ENCODE measurements around the gene BPIFB2. TPM values are rescaled to one million over a fixed set of nuclear protein-coding genes. Genes with fewer than 3 reads are reported as not detected.

Gene BPIFB2
- polyA plus RNA-seq, 1 experiment = not detected

DNA sequence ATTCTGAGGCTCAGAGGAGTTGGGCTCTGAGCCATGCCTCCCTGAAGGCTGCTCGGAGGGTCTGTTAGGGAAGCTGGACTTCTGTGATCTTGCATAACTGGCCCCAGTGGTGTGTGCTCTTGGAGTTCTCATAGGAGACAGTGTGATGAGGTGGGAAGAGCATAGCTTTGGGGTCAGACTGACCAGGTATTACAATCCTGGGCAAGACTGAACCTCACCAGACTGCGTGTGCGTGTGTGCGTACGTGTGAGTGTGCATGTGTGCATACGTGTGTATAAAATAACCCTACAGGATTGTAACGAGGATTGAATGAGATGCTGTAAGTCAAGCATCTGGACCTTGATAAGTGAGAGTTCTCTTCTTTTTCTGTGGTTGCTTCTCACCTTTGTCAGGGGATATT, 10.0 kb downstream of the BPIFB2 start:
- POLR2A ChIA-PET = no interaction called here
- Histone ChIP-seq H3K4me3 (ENCODE audit: low read depth, low read length) (no peak overlapping the region), H3K27ac (ENCODE audit: low read depth, low read length) (no peak overlapping the region), H3K9me3 (ENCODE audit: control insufficient read depth, insufficient read depth, low read length) (no peaks in the 10 kb centered on the region), H3K27me3 (ENCODE audit: control insufficient read depth, insufficient read depth, low read length) (peaks cover 16% of the 10 kb centered on the region)
- no peak for DNase-seq (ENCODE audit: low read depth, low spot score)
- CTCF ChIA-PET = no interaction called here
- TF ChIP-seq, protein P1, sequence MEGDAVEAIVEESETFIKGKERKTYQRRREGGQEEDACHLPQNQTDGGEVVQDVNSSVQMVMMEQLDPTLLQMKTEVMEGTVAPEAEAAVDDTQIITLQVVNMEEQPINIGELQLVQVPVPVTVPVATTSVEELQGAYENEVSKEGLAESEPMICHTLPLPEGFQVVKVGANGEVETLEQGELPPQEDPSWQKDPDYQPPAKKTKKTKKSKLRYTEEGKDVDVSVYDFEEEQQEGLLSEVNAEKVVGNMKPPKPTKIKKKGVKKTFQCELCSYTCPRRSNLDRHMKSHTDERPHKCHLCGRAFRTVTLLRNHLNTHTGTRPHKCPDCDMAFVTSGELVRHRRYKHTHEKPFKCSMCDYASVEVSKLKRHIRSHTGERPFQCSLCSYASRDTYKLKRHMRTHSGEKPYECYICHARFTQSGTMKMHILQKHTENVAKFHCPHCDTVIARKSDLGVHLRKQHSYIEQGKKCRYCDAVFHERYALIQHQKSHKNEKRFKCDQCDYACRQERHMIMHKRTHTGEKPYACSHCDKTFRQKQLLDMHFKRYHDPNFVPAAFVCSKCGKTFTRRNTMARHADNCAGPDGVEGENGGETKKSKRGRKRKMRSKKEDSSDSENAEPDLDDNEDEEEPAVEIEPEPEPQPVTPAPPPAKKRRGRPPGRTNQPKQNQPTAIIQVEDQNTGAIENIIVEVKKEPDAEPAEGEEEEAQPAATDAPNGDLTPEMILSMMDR (IDR thresholded peaks at IDR 0.05; ENCODE audit: low read depth, low read length) = no peak

DNA sequence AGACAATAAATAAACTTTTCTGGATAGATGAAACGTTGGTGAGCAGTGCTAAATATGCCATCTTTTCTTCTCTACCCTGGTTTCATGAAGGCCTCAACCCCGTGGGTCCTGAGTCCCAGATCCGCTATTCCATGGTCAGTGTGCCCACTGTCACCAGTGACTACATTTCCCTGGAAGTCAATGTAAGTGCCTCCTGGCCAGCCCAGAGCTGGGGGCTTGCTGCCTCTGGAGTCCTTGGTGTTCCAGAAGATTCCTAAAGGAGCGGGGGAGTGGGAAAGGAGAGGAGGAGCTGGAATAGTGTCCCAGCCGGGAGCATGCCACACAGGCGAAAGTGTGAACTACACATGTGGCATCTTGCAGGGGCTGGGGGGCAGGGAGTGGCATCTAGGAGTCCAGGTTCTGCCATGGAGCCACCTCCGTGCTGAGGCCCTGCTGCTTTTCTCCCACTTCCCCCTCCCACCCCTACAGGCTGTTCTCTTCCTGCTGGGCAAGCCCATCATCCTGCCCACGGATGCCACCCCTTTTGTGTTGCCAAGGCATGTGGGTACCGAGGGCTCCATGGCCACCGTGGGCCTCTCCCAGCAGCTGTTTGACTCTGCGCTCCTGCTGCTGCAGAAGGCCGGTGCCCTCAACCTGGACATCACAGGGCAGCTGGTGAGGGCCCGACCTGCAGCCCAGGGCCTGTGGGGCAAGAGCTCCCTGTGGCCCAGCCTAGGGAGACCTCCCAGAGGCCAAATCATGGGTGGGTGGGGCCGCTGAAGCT, 10.8 kb downstream of the BPIFB2 start:
- CTCF ChIA-PET = no interaction called here
- Histone ChIP-seq H3K4me3 (ENCODE audit: low read depth, low read length) (no peak overlapping the region), H3K9me3 (ENCODE audit: control insufficient read depth, insufficient read depth, low read length) (no peaks in the 10 kb centered on the region), H3K27ac (ENCODE audit: low read depth, low read length) (no peak overlapping the region), H3K27me3 (ENCODE audit: control insufficient read depth, insufficient read depth, low read length) (peaks cover 14% of the 10 kb centered on the region)
- POLR2A ChIA-PET = no interaction called here
- DNase-seq (ENCODE audit: low read depth, low spot score) = no peak
- TF ChIP-seq, protein P1 (IDR thresholded peaks at IDR 0.05; ENCODE audit: low read depth, low read length) = no peak

DNA sequence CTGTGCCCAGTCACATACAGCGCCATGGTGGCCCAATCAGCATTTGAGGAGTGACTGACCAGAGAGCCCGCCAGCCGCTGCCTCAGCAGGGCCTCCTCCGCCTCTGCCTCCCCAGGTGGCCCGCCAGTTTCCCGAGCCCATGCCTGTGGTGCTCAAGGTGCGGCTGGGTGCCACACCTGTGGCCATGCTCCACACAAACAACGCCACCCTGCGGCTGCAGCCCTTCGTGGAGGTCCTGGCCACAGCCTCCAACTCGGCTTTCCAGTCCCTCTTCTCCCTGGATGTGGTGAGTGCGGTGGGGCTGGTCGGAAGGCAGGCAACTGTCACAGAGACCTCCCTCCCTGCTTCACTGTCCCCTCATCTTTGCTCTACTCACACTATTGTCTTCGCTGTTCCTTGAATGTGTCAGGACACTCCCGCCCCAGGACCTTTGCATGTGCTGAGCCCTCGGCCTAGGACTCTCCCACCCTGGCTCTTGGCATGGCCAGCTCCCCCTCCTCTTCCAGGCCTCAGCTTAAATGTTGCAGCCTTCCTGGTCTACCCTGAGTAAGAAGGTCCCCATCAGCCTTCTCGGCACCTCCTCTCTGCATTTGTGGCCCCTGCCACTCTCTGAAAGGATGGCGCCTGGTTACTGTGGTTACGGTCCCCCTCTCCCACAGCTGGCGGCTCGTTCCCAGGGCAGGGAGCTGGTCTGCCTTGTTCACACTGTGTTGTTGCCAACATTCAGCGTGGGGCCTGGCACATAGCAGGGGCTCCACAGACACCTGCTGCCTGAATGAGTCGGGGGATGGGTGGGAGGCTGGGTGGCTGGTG, 12.2 kb downstream of the BPIFB2 start:
- Histone ChIP-seq H3K4me3 (ENCODE audit: low read depth, low read length) (no peak overlapping the region), H3K27ac (ENCODE audit: low read depth, low read length) (no peak overlapping the region), H3K9me3 (ENCODE audit: control insufficient read depth, insufficient read depth, low read length) (no peaks in the 10 kb centered on the region), H3K27me3 (ENCODE audit: control insufficient read depth, insufficient read depth, low read length) (peaks cover 8% of the 10 kb centered on the region)
- no peak for DNase-seq (ENCODE audit: low read depth, low spot score)
- CTCF ChIA-PET = no interaction called here
- TF ChIP-seq, protein P1 (IDR thresholded peaks at IDR 0.05; ENCODE audit: low read depth, low read length) = no peak
- POLR2A ChIA-PET = no interaction called here

DNA sequence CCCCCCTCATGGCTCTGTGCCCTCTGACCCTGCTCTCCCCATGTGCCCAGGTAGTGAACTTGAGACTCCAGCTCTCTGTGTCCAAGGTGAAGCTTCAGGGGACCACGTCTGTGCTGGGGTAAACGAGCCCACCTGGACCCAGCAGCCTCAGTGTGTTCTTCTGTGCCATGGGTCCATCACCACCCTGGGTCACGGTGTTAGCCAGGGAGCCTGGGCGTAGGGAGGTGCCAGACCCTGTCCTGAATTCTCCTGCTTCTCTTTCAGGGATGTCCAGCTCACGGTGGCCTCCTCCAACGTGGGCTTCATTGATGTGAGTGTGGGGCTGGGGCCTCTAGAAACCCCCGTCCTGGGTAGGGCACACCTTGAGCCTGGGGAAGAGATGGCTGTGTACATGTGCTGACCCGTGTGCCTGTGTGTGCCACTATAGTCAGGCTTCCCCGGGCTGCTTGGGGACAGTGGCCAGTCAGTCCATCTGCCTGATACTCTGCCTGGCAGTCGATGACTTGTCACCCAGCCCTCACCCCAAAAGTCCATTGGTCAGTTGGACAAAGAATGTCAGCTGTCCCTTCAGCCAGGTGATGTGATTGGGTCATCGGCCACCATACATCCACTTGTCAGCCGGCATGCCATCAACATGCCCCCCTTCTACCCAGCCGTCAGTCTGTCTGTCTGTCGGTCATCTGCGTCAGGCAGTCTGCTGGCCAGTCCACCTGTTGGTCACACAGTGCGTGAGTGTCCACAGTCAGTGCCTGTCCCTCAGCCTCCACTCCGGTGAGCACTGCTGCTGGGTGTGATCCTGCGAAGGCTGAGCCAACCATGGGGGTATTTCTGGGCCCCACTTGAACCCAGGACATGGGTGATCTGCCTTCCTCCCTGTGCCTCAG, 13.0 kb downstream of the BPIFB2 start:
- DNase-seq (ENCODE audit: low read depth, low spot score) = no peak
- peaks cover 6% of the 10 kb centered on the region for H3K27me3 ChIP-seq (ENCODE audit: control insufficient read depth, insufficient read depth, low read length)
- CTCF ChIA-PET = no interaction called here

More for the DNA sequence above, 13.0 kb downstream of the BPIFB2 start:
- no peak overlapping the region for H3K4me3 ChIP-seq (ENCODE audit: low read depth, low read length)
- H3K27ac ChIP-seq (ENCODE audit: low read depth, low read length) = no peak overlapping the region
- TF ChIP-seq, protein P1 (IDR thresholded peaks at IDR 0.05; ENCODE audit: low read depth, low read length) = no peak
- no peaks in the 10 kb centered on the region for H3K9me3 ChIP-seq (ENCODE audit: control insufficient read depth, insufficient read depth, low read length)
- POLR2A ChIA-PET = no interaction called here
